GM19240 (cell line): ENCODE data around the gene MYH7B.

Experiments
- DNase-seq: peaks from one replicate; pipeline ENCODE4 v3.0.0; 2011; ENCODE audit warnings: low spot score; ENCODE audit not compliant: insufficient read length

The MYH7B gene

GRCh38 chr20:34990231-34990630 lies 34.6 kb downstream of the MYH7B start:
- no peak for DNase-seq

- DNase-seq = no peak
These were observed 35.1 kb downstream of the MYH7B start for GRCh38 chr20:34990661-34991214.

GRCh38 chr20:34992751-34993417 lies 37.2 kb downstream of the MYH7B start:
- DNase-seq = no peak

GRCh38 chr20:34993941-34994508 lies 38.4 kb downstream of the MYH7B start:
- no peak for DNase-seq

- DNase-seq = no peak
These were observed 39.0 kb downstream of the MYH7B start for GRCh38 chr20:34994509-34995131.

GRCh38 chr20:34995192-34995591 lies 39.5 kb downstream of the MYH7B start:
- DNase-seq = no peak

GRCh38 chr20:34995696-34996095 lies 40.0 kb downstream of the MYH7B start:
- no peak for DNase-seq

GRCh38 chr20:34996243-34997028 lies 40.8 kb downstream of the MYH7B start:
- no peak for DNase-seq

GRCh38 chr20:34997131-34997561 lies 41.5 kb downstream of the MYH7B start:
- DNase-seq = no peak

GRCh38 chr20:34997774-34998173 lies 42.1 kb downstream of the MYH7B start:
- DNase-seq = no peak

- no peak for DNase-seq
These were observed 42.8 kb downstream of the MYH7B start for GRCh38 chr20:34998331-34998950.

GRCh38 chr20:34999021-34999451 lies 43.4 kb downstream of the MYH7B start:
- no peak for DNase-seq

- no peak for DNase-seq
These were observed 44.1 kb downstream of the MYH7B start for GRCh38 chr20:34999782-35000181.

GRCh38 chr20:35000311-35000921 lies 44.7 kb downstream of the MYH7B start:
- DNase-seq = no peak

GRCh38 chr20:35000922-35001595 lies 45.4 kb downstream of the MYH7B start:
- no peak for DNase-seq

- DNase-seq = no peak
These were observed 46.1 kb downstream of the MYH7B start for GRCh38 chr20:35001596-35002362.

- no peak for DNase-seq
These were observed 47.0 kb downstream of the MYH7B start for GRCh38 chr20:35002426-35003210.

GRCh38 chr20:35003211-35004031 lies 47.8 kb downstream of the MYH7B start:
- DNase-seq = no peak
